GM12891 (cell line): ENCODE measurements around the gene RNASE4.

Experiments
- PAX5 ChIP-seq: IDR thresholded peaks from 2 replicates; pipeline ENCODE4 v1.6.1; 2011; ENCODE audit warnings: low read length, moderate library complexity, mild to moderate bottlenecking; ENCODE audit not compliant: insufficient read depth, severe bottlenecking
- POLR2A ChIP-seq: IDR thresholded peaks from 2 replicates; pipeline ENCODE4 v1.6.1; 2011; ENCODE audit warnings: low read depth, low read length, control low read depth
- POLR2AphosphoS5 ChIP-seq: IDR thresholded peaks from 2 replicates; pipeline ENCODE4 v1.6.1; 2011; ENCODE audit warnings: low read depth, low read length, control low read depth
- POU2F2 ChIP-seq: IDR thresholded peaks from 2 replicates; pipeline ENCODE4 v1.6.1; 2011; ENCODE audit warnings: low read depth, mild to moderate bottlenecking, control low read depth, low read length, moderate library complexity
- SPI1 ChIP-seq: IDR thresholded peaks from 2 replicates; pipeline ENCODE4 v1.6.1; 2011; ENCODE audit warnings: low read depth, low read length, control low read depth
- TAF1 ChIP-seq: IDR thresholded peaks from 2 replicates; pipeline ENCODE4 v1.6.1; 2011; ENCODE audit warnings: low read depth, low read length, control low read depth

DNA sequence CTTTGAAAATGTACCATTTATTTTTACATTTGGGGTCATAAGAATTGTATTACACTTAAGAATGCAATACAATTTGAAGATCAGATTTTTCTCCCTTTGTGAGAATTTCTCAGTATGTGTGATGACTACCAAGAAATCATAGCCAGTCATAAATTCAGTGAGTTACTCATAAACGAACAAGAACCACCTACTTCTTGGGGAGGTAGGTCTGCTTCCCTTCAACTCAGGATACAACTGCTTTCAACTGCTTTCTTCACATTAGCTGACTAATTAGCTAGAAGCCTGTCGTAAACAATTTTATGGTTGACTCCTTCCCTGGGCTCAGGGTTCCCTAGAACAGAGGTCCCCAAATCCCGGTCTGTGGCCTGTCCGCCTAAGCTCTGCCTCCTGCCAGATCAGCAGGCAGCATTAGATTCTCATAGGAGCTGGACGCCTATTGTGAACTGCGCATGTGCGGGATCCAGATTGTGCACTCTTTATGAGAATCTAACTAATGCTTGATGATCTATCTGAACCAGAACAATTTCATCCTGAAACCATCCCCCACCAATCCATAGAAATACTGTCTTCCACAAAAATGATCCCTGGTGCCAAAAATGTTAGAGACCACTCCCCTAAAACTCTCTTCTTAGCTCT lies 7.9 kb downstream of the RNASE4 start:
- TF ChIP-seq POLR2A, result no peak
- no peak for TF ChIP-seq TAF1
- TF ChIP-seq SPI1, result no peak
- TF ChIP-seq PAX5, result no peak
- TF ChIP-seq POLR2AphosphoS5, result no peak
- TF ChIP-seq POU2F2, result no peak
